ENCODE results near the gene DCLK2.
"Not testable (repeated sequence)": the region's sequence is repeated elsewhere in the genome, so short reads cannot be mapped to it uniquely, and the experiment has no call there.

The DCLK2 gene

DNA sequence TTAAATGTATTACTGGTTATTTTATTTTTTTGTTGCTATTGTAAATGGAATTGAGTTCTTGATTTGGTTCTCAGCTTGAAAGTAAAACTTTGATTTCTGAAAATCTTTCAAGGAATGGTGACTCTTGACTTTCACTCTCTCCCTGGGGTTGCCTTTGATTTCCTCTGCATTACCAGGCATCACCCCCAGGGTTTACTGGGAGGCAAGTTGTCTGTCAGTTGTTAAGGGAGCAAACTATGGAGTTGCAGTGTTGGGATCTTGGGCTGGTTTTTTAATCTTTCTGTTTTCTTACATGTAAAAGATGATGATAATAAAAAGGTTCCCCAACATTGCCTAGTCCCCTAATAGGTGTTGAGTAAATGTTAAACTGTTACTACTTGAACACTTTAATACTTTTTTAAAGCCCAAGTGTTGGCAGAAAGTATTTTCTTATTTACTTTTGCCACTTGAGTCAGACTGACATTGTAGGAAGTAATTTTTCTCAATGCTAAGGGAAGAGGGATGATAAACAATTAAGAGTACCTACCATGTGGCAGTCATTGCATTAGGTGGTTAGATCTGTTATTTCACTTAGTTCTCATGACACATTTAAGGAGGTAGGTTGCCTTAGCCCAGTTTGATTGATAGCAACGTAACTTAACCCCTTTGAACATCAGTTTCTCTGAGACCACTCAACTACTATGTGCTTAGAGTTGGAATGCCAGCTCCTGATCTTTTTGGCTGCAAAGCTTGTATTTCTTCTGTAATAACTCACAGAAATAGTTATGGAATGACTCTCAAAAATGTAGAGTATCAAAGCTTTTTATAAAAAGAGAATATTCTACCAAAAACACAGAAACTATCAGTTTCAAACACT lies 67.1 kb downstream of the DCLK2 start:
- Mint-ChIP-seq H3K36me3 (no peaks in the 10 kb centered on the region), H3K4me3 (no peak overlapping the region), H3K27me3 (peaks cover 6% of the 10 kb centered on the region), H3K27ac (no peak overlapping the region), H3K4me1 (no peaks in the 10 kb centered on the region), H3K9me3 (no peaks in the 10 kb centered on the region)

GRCh38 chr4:150145946-150146340 lies 67.7 kb downstream of the DCLK2 start:
- H3K27me3 Mint-ChIP-seq = peaks cover 6% of the 10 kb centered on the region
- no peaks in the 10 kb centered on the region for H3K9me3 Mint-ChIP-seq
- H3K27ac Mint-ChIP-seq = no peak overlapping the region
- H3K4me1 Mint-ChIP-seq = no peaks in the 10 kb centered on the region
- H3K4me3 Mint-ChIP-seq = no peak overlapping the region
- H3K36me3 Mint-ChIP-seq = no peaks in the 10 kb centered on the region

GRCh38 chr4:150149381-150149780 lies 71.1 kb downstream of the DCLK2 start:
- Mint-ChIP-seq H3K9me3 (no peaks in the 10 kb centered on the region), H3K27ac (no peak overlapping the region), H3K4me1 (no peaks in the 10 kb centered on the region), H3K27me3 (peaks cover 6% of the 10 kb centered on the region), H3K4me3 (no peak overlapping the region), H3K36me3 (no peaks in the 10 kb centered on the region)

DNA sequence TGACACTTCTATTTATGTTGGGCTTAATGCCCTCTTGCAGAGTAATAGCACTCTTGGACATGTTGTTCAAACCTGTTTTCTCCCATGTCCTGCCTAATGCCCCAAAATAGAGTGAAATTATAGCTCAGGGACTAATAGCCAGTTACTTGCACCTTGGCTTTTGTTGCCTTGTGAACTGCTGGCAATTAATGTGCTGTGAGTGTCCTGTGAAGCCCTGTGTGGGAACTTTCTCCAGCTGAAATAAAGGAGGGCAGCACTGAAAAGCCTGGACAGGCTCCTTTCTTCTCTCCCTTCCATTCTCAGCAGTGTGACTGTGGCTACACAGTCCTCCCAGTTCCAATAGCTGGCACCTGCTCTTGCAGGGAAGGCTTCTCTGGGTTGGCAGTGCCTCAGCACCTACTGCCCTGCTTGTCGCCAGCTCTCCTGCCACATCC lies 72.4 kb downstream of the DCLK2 start:
- H3K36me3 Mint-ChIP-seq = no peaks in the 10 kb centered on the region
- H3K4me3 Mint-ChIP-seq = no peak overlapping the region
- H3K27me3 Mint-ChIP-seq = peaks cover 3% of the 10 kb centered on the region
- H3K4me1 Mint-ChIP-seq = no peaks in the 10 kb centered on the region
- no peak overlapping the region for H3K27ac Mint-ChIP-seq
- no peaks in the 10 kb centered on the region for H3K9me3 Mint-ChIP-seq

- Mint-ChIP-seq H3K9me3 (no peaks in the 10 kb centered on the region), H3K4me1 (no peaks in the 10 kb centered on the region), H3K27ac (no peak overlapping the region)
These were observed 74.5 kb downstream of the DCLK2 start for GRCh38 chr4:150152766-150153165.

GRCh38 chr4:150155391-150155790 lies 77.1 kb downstream of the DCLK2 start:
- Mint-ChIP-seq H3K27ac (no peak overlapping the region), H3K36me3 (no peaks in the 10 kb centered on the region), H3K27me3 (peaks cover 2% of the 10 kb centered on the region), H3K4me1 (no peaks in the 10 kb centered on the region), H3K4me3 (no peak overlapping the region), H3K9me3 (no peaks in the 10 kb centered on the region)

More at GRCh38 chr4:150152766-150153165, 74.5 kb downstream of the DCLK2 start:
- H3K36me3 Mint-ChIP-seq = no peaks in the 10 kb centered on the region
- peaks cover 3% of the 10 kb centered on the region for H3K27me3 Mint-ChIP-seq
- H3K4me3 Mint-ChIP-seq = no peak overlapping the region

DNA sequence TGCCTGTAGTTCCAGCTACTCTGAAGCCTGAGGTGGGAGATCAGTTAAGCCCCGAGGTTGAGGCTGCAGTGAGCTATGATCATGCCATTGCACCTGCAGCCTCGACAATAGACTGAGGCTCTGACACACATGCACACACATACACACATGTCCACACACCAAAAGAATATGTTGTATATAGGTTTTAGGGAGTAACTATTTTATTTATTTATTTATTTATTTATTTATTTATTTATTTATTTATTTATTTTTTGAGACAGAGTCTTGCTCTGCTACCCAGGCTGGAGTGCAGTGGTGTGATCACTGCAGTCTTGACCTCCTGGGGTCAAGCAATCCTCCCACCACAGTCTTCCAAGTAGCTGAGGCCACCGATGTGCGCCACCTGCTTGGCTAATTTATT lies 78.3 kb downstream of the DCLK2 start:
- Mint-ChIP-seq H3K27ac (no peak overlapping the region), H3K27me3 (peaks cover 2% of the 10 kb centered on the region), H3K36me3 (no peaks in the 10 kb centered on the region), H3K4me1 (no peaks in the 10 kb centered on the region), H3K4me3 (no peak overlapping the region), H3K9me3 (no peaks in the 10 kb centered on the region)

DNA sequence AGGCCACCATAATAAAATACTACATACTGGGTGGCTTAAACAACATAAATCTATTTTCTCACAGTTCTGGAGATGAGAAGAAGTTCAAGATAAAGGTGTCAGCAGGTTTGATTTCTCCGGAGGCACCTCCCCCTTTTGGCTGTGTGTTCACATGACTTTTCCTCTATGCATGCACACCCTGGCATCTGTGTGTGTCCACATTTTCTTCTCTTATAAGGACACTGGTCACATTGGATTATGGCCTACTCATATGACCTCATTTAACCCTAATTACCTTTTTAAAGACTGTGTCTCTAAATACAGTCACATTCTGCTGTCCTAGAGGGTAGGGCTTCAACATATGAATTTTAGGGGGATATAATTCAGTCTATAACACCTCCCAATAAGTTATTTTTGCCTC lies 79.8 kb downstream of the DCLK2 start:
- Mint-ChIP-seq H3K36me3 (no peaks in the 10 kb centered on the region), H3K4me3 (no peak overlapping the region), H3K4me1 (no peaks in the 10 kb centered on the region), H3K9me3 (no peaks in the 10 kb centered on the region), H3K27me3 (peaks cover 3% of the 10 kb centered on the region), H3K27ac (no peak overlapping the region)

GRCh38 chr4:150160473-150160872 lies 82.2 kb downstream of the DCLK2 start:
- Mint-ChIP-seq H3K4me1 (no peaks in the 10 kb centered on the region), H3K27ac (no peak overlapping the region), H3K36me3 (no peaks in the 10 kb centered on the region), H3K4me3 (no peak overlapping the region), H3K9me3 (peaks cover 4% of the 10 kb centered on the region), H3K27me3 (peaks cover 6% of the 10 kb centered on the region)

DNA sequence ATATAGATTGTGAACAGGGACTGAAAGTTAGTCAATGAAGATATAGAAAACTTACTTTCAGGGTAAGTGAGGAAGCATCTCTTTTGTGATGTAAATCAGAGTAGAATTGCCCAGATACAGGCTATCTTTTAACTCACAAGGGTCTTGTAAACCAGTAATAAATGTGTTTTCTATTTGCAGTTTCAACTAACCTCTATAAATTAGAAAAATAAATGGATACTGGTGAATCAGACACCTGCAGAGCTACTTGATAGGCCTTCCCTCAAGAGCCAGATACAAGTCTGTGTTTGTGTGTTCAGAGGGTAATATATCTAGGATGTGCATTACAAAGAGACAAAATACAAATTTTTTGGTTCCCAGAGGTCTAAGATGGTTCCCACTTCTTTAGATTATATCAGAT lies 82.9 kb downstream of the DCLK2 start:
- Mint-ChIP-seq H3K27me3 (peaks cover 5% of the 10 kb centered on the region), H3K9me3 (peaks cover 4% of the 10 kb centered on the region), H3K27ac (no peak overlapping the region), H3K36me3 (no peaks in the 10 kb centered on the region), H3K4me1 (no peaks in the 10 kb centered on the region), H3K4me3 (no peak overlapping the region)

GRCh38 chr4:150162020-150162419 lies 83.8 kb downstream of the DCLK2 start:
- not testable (repeated sequence) for H3K36me3 Mint-ChIP-seq, H3K4me1 Mint-ChIP-seq, H3K27ac Mint-ChIP-seq, H3K9me3 Mint-ChIP-seq, H3K27me3 Mint-ChIP-seq, H3K4me3 Mint-ChIP-seq

DNA sequence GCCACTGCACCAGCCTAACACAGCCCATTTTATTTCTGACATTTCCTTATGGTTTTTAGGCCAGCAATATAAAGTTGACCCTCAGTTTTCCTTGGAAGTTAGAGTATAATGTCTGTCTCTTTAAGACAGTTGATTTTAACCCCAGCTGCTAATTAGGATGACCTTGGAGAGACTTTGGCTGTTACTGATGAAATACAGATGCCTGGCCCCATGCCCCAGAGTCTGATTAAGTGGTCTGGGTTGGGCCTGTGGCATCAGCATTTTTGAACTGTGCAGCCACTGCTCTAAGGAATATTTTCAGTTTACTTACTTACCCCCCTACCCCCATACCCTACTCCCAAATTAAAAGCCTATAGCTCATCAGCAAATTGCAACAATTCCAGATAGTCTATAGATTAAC lies 85.8 kb downstream of the DCLK2 start:
- Mint-ChIP-seq H3K9me3 (peaks cover 4% of the 10 kb centered on the region), H3K27ac (no peak overlapping the region), H3K4me3 (no peak overlapping the region), H3K36me3 (no peaks in the 10 kb centered on the region), H3K4me1 (no peaks in the 10 kb centered on the region), H3K27me3 (peaks cover 8% of the 10 kb centered on the region)

DNA sequence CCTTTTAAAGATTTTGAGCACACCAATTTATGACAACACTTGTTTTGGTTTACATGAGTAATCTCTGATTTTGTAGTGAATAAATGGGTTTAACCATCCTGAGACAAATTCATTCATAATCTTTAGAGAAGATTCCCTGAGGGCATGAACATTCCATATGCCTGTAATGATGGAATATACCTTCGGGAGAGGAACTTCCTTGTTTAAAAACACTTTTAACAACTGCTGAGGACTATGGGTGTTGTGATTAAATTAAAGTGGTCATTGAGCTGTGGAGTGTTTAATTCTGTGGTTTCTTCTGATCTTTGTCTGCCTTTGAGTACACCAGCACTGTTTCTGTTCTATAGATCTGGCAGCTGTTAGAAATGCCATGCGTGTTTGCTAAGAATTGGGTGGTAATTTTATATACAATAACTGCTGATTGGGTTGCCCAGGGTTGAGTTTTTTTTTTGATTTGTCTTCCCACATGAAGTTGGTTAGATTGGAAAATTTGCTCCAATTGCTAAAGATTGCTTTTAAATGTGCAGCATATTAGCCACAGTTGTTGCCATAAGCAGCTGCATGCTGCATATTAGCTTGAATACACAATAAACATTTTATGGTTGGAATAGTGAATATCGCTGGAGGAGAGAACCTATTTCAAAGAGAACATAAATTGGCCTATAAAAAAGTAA lies 86.8 kb downstream of the DCLK2 start:
- no peaks in the 10 kb centered on the region for H3K4me1 Mint-ChIP-seq
- H3K36me3 Mint-ChIP-seq = no peaks in the 10 kb centered on the region
- H3K27me3 Mint-ChIP-seq = peaks cover 8% of the 10 kb centered on the region
- no peak overlapping the region for H3K27ac Mint-ChIP-seq
- H3K9me3 Mint-ChIP-seq = peaks cover 4% of the 10 kb centered on the region
- H3K4me3 Mint-ChIP-seq = no peak overlapping the region

DNA sequence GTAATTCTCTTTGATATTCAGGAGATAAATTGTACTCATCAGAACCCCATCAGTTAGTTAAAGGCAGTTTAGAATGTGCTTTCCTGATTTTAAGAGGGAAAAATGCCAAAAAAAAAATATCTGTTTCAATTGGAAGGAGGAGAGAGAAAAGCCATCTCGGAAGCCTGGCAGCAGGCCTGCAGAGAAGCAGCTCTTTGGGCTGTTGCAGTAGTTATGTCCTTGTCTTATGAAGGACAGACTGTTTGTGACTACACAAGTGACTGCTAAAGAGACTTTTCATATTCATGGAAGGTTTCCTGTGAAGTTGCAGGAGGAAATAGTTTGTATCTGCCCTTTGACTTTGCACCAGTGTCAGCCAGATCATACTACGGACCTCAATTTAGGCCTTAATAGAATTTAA lies 88.8 kb downstream of the DCLK2 start:
- no peak overlapping the region for H3K27ac Mint-ChIP-seq
- H3K36me3 Mint-ChIP-seq = no peaks in the 10 kb centered on the region
- H3K27me3 Mint-ChIP-seq = peaks cover 8% of the 10 kb centered on the region
- H3K9me3 Mint-ChIP-seq = peaks cover 4% of the 10 kb centered on the region
- no peaks in the 10 kb centered on the region for H3K4me1 Mint-ChIP-seq
- no peak overlapping the region for H3K4me3 Mint-ChIP-seq

DNA sequence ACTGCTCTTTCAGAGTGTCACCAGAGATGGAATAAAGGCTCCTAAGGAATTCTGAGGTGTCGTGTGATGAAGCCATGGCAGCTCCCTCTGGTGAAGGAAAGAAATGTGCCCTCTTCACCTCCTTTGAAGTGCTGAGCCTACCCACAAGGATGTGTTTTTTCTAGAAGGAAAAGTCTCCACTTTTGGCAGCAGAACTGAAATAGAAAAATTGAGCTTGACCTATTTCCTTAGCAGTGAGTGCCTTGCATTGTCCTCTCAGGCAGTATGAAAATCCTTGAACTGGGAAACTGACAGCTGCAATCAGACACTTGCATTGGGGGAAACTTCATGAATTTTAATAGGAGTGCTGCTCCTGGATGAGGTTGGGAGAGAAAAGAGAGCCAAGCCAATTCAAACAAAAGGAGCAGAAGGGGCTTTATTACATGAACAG lies 95.2 kb downstream of the DCLK2 start:
- H3K27me3 Mint-ChIP-seq = peaks cover 1% of the 10 kb centered on the region
- no peak overlapping the region for H3K4me3 Mint-ChIP-seq
- H3K36me3 Mint-ChIP-seq = no peaks in the 10 kb centered on the region
- H3K4me1 Mint-ChIP-seq = no peaks in the 10 kb centered on the region
- H3K27ac Mint-ChIP-seq = no peak overlapping the region
- H3K9me3 Mint-ChIP-seq = no peaks in the 10 kb centered on the region

DNA sequence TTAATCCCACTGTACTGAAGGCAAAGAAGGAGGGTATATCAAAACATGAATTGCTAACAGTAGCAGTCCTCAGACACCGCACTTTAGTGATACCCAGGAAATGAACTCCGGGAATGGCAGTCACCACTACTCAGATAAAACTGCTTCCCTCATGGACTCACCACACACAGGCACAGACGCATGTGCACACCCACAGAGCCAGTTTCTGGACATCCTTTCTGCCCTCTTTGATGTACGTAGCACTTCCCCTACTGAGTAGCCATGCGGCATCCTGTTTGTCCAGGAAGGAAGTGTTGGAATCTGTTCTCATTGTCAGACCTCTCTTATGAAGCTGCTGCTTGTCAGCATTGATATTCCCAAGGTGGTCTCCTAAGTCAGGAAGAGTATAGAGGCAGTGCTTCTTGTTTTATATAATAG lies 95.7 kb downstream of the DCLK2 start:
- no peak overlapping the region for H3K4me3 Mint-ChIP-seq
- no peaks in the 10 kb centered on the region for H3K36me3 Mint-ChIP-seq
- peaks cover 1% of the 10 kb centered on the region for H3K27me3 Mint-ChIP-seq
- no peak overlapping the region for H3K27ac Mint-ChIP-seq
- no peaks in the 10 kb centered on the region for H3K4me1 Mint-ChIP-seq
- no peaks in the 10 kb centered on the region for H3K9me3 Mint-ChIP-seq

All from activated naive CD4-positive, alpha-beta T cell treated with anti-CD3 and anti-CD28 coated beads, Interleukin-2, amount 50 U/mL, for 24 hours (primary cell).